HCT116 (cell line): ENCODE results near the gene UNK. TPM values are rescaled to one million over a fixed set of nuclear protein-coding genes. Genes with fewer than 3 reads are reported as not detected.

Source experiments
- ATAC-seq: fragments of 200-7000 bp; cut with Tn5 transposase; 2 replicates; pipeline ENCODE4 v1.9.1; 2020; ENCODE audit warnings: mild to moderate bottlenecking, moderate library complexity
- BruUV-seq: library from RNA; stranded (reverse); fragments of 400-500 nt; replicated peaks from 2 replicates; lab custom pipeline; 2021; lab: Mats Ljungman, UMichigan
- CTCF ChIA-PET: fragments of 300-600 bp; sonication (Branson Sonifier 250); formaldehyde crosslinking; loops from one replicate; lab custom pipeline; 2021; ENCODE audit warnings: antibody characterized with exemption; lab: Charles Lee
- POLR2A ChIA-PET: fragments of 300-600, 350-600 bp; sonication (Branson Sonifier 250); formaldehyde crosslinking; loops from one replicate; lab custom pipeline; 2021; ENCODE audit warnings: antibody characterized with exemption; lab: Charles Lee
- RAD21 ChIA-PET, 2 experiments: fragments of 300-600 bp; sonication (Branson Sonifier 250); formaldehyde crosslinking; loops; one replicate each; lab custom pipeline; 2023; ENCODE audit warnings: low total read pairs in 2 of 2; ENCODE audit not compliant: uncharacterized antibody in 2 of 2, unreplicated experiment in 2 of 2, low non-redundant PET in 1 of 2; lab: Charles Lee
- DNase-seq: peaks from one replicate; pipeline ENCODE4 v3.0.0-alpha.2; 2010; ENCODE audit warnings: low read depth, low spot score
- H2AFZ ChIP-seq: fragments of 200-600 bp; shearing (Covaris generic), sonication (generic); 2 replicates; pipeline ENCODE4 v1.6.1; 2017; ENCODE audit warnings: low read depth, mixed run types, mixed read lengths, antibody characterized with exemption, low read length; ENCODE audit not compliant: poor library complexity, severe bottlenecking
- H3K27ac ChIP-seq: 2 replicates; pipeline ENCODE4 v1.5.1; 2012; ENCODE audit warnings: low read depth, low read length
- H3K27me3 ChIP-seq: fragments of 200-600 bp; sonication (generic); 2 replicates; pipeline ENCODE4 v1.6.1; 2016; ENCODE audit warnings: mixed run types, low read length, mixed read lengths; ENCODE audit not compliant: insufficient read depth
- H3K36me3 ChIP-seq, 2 experiments: fragments of 200-500 bp in 1 of 2; fragments of 200-600 bp in 1 of 2; sonication (Bioruptor generic) in 1 of 2; sonication (generic) in 1 of 2; 2 replicates each; pipeline versions ENCODE4 v1.5.1 to v1.6.1; 2014 to 2016; ENCODE audit warnings: low read length in 2 of 2, inconsistent platforms in 1 of 2, mixed read lengths in 1 of 2, mixed run types in 1 of 2; ENCODE audit not compliant: insufficient read depth in 2 of 2, control insufficient read depth in 1 of 2
- H3K4me1 ChIP-seq, 2 experiments: fragments of 200-600 bp in 1 of 2; sonication (generic) in 1 of 2; 2 replicates each; pipeline versions ENCODE4 v1.5.1 to v1.6.1; 2012 to 2017; ENCODE audit warnings: low read length in 2 of 2, inconsistent platforms in 1 of 2, mild to moderate bottlenecking in 1 of 2, mixed read lengths in 1 of 2, mixed run types in 1 of 2, moderate library complexity in 1 of 2; ENCODE audit not compliant: insufficient read depth in 2 of 2, control insufficient read depth in 1 of 2
- H3K4me2 ChIP-seq: fragments of 200-600 bp; sonication (generic); 2 replicates; pipeline ENCODE4 v1.6.1; 2017; ENCODE audit warnings: mixed run types, low read length, mixed read lengths
- H3K4me3 ChIP-seq, 2 experiments: fragments of 200-600 bp in 1 of 2; sonication (generic) in 1 of 2; replicated peaks in 1 of 2; 2 replicates each; pipeline ENCODE4 v1.5.1; 2011 to 2016; ENCODE audit warnings: low read length in 2 of 2, control low read depth in 1 of 2, low read depth in 1 of 2, mild to moderate bottlenecking in 1 of 2, mixed read lengths in 1 of 2, mixed run types in 1 of 2
- H3K79me2 ChIP-seq: fragments of 200-600 bp; sonication (generic); 2 replicates; pipeline ENCODE4 v1.6.1; 2017; ENCODE audit warnings: mild to moderate bottlenecking, mixed run types, low read length, moderate library complexity, mixed read lengths; ENCODE audit not compliant: insufficient read depth
- H3K9ac ChIP-seq: fragments of 200-600 bp; sonication (generic); 2 replicates; pipeline ENCODE4 v1.6.1; 2016; ENCODE audit warnings: low read length, mixed read lengths
- H3K9me2 ChIP-seq: fragments of 200-600 bp; sonication (generic), shearing (Covaris generic); 2 replicates; pipeline ENCODE4 v1.6.1; 2017; ENCODE audit warnings: mixed run types, mild to moderate bottlenecking, moderate library complexity; ENCODE audit not compliant: insufficient read depth
- H3K9me3 ChIP-seq, 2 experiments: fragments of 200-500 bp in 1 of 2; fragments of 200-600 bp in 1 of 2; sonication (Bioruptor generic) in 1 of 2; sonication (generic) in 1 of 2; 2 replicates each; pipeline ENCODE4 v1.6.1; 2014 to 2017; ENCODE audit warnings: low read length in 2 of 2, mixed read lengths in 2 of 2, inconsistent platforms in 1 of 2, low read depth in 1 of 2, mild to moderate bottlenecking in 1 of 2, mixed run types in 1 of 2, moderate library complexity in 1 of 2; ENCODE audit not compliant: control insufficient read depth in 1 of 2, insufficient read depth in 1 of 2
- H4K20me1 ChIP-seq: fragments of 200-600 bp; sonication (generic), shearing (Covaris generic); 2 replicates; pipeline ENCODE4 v1.6.1; 2017; ENCODE audit warnings: mixed run types, mild to moderate bottlenecking, moderate library complexity; ENCODE audit not compliant: insufficient read depth
- ATF3 ChIP-seq: IDR thresholded peaks from 2 replicates; pipeline ENCODE4 v1.6.1; 2012
- CBX3 ChIP-seq: IDR thresholded peaks from 2 replicates; pipeline ENCODE4 v1.6.1; 2012; ENCODE audit warnings: low read depth
- CEBPB ChIP-seq: IDR thresholded peaks from 2 replicates; pipeline ENCODE4 v1.6.1; 2012; ENCODE audit warnings: low read depth
- CTCF ChIP-seq, 3 experiments: fragments of 200-600 bp in 1 of 3; sonication (generic) in 1 of 3; IDR thresholded peaks in 2 of 3; conservative IDR thresholded peaks in 1 of 3; 2 replicates each; pipeline ENCODE4 v1.5.1; 2012 to 2017; ENCODE audit warnings: low read depth in 2 of 3, low read length in 2 of 3, antibody characterized with exemption in 1 of 3, borderline replicate concordance in 1 of 3, control low read depth in 1 of 3, mild to moderate bottlenecking in 1 of 3, mixed read lengths in 1 of 3, mixed run types in 1 of 3, moderate library complexity in 1 of 3; ENCODE audit not compliant: insufficient read depth in 1 of 3
- EGR1 ChIP-seq: IDR thresholded peaks from 2 replicates; pipeline ENCODE4 v1.6.1; 2012; ENCODE audit warnings: low read depth
- ELF1 ChIP-seq: IDR thresholded peaks from 2 replicates; pipeline ENCODE4 v1.6.1; 2012; ENCODE audit warnings: low read depth, borderline replicate concordance
- EZH2phosphoT487 ChIP-seq: fragments of 200-600 bp; IDR thresholded peaks from 2 replicates; pipeline ENCODE4 v1.6.1; 2018; ENCODE audit warnings: antibody characterized with exemption, borderline replicate concordance
- JUND ChIP-seq: IDR thresholded peaks from 2 replicates; pipeline ENCODE4 v1.6.1; 2012
- MAX ChIP-seq: IDR thresholded peaks from 2 replicates; pipeline ENCODE4 v1.6.1; 2012
- RAD21 ChIP-seq: IDR thresholded peaks from 2 replicates; pipeline ENCODE4 v1.6.1; 2012; ENCODE audit warnings: low read depth, mild to moderate bottlenecking
- SIN3A ChIP-seq: IDR thresholded peaks from 2 replicates; pipeline ENCODE4 v1.6.1; 2012; ENCODE audit warnings: low read depth
- SRF ChIP-seq: IDR thresholded peaks from 2 replicates; pipeline ENCODE4 v1.6.1; 2012; ENCODE audit warnings: low read depth
- YY1 ChIP-seq: IDR thresholded peaks from 2 replicates; pipeline ENCODE4 v1.6.1; 2011; ENCODE audit warnings: low read length, low read depth, moderate library complexity, mild to moderate bottlenecking; ENCODE audit not compliant: insufficient replicate concordance; ENCODE audit errors: extremely low read depth
- ZNF274 ChIP-seq: fragments of 200-500 bp; sonication (Bioruptor generic); IDR thresholded peaks from 2 replicates; pipeline ENCODE4 v1.6.1; 2014; ENCODE audit warnings: mild to moderate bottlenecking, low read depth, low read length, inconsistent platforms
- intact Hi-C: fragments of 100-400 bp; cut with micrococcal nuclease; formaldehyde crosslinking; loops from 2 replicates; pipeline ENCODE4 v1.10.0; 2022
- total RNA-seq: library from RNA; stranded (reverse); gene quantifications from one replicate; pipeline ENCODE4 v1.2.1, GENCODE V29; 2021; ENCODE audit not compliant: unreplicated experiment

UNK gene
- total RNA-seq, 1 experiment from 2014 or later, result 40.6 TPM

DNA sequence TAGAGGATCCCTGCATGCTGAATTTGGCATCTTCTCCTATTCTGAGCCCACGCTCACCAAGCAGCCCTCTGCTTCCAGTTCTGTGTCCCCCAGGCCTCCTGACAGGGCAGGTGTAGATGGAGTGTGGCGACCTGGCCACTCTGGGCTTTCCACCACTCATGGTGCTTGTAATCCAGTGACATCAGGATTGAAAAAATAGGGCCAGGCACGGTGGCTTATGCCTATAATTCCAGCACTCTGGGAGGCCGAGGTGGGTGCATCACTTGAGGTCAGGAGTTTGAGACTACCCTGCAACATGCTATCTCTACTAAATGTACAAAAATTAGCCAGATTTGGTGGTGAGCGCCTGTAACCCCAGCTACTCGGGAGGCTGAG is 29.4 kb downstream of the UNK start:
- no peak for TF ChIP-seq EZH2phosphoT487
- no peak for TF ChIP-seq SIN3A
- TF ChIP-seq JUND, result no peak
- no peak for TF ChIP-seq CBX3
- no peak for TF ChIP-seq ATF3
- TF ChIP-seq YY1, result no peak
- no peak for TF ChIP-seq RAD21
- TF ChIP-seq CEBPB, result no peak
- TF ChIP-seq ELF1, result no peak
- ATAC-seq, result no peak
- Histone ChIP-seq H3K9ac (no peak overlapping the region), H3K4me1 (peaks cover 0 to 5% of the 10 kb centered on the region in 2 experiments; a peak in 1 of 4 replicates), H3K4me3 (no peak overlapping the region), H3K9me3 (no peaks in the 10 kb centered on the region), H3K9me2 (no peaks in the 10 kb centered on the region), H3K27me3 (no peaks in the 10 kb centered on the region), H3K36me3 (peaks cover 19 to 32% of the 10 kb centered on the region in 2 experiments; a peak in 3 of 4 replicates), H4K20me1 (no peaks in the 10 kb centered on the region), H3K27ac (no peak overlapping the region), H2AFZ (no peak overlapping the region), H3K79me2 (no peaks in the 10 kb centered on the region), H3K4me2 (no peak overlapping the region)
- DNase-seq, result no peak
- CTCF ChIA-PET, result no interaction called here
- RAD21 ChIA-PET, result no interaction called here
- BruUV-seq, result no TSS peak
- intact Hi-C loops, result no loop called here
- POLR2A ChIA-PET, result interaction anchor here (1.4 kb wide), 1 partner anchor 34 kb away, joined by 3 read pairs; no protein-coding TSS in a partner anchor

GRCh38 chr17:75814900-75815373 is 30.3 kb downstream of the UNK start:
- H3K27me3 ChIP-seq, result no peaks in the 10 kb centered on the region
- H3K9me2 ChIP-seq, result no peaks in the 10 kb centered on the region
- no peaks in the 10 kb centered on the region for H4K20me1 ChIP-seq
- peaks cover 0 to 5% of the 10 kb centered on the region in 2 experiments; a peak in 1 of 4 replicates for H3K4me1 ChIP-seq
- no TSS peak for BruUV-seq
- ChIA-PET CTCF (interaction anchor here (0.6 to 1.2 kb wide), 2 partner anchors 11 to 15 kb away, joined by 3 to 5 read pairs; no protein-coding TSS in a partner anchor), POLR2A (interaction anchor here (1.4 kb wide), 1 partner anchor 35 kb away, joined by 4 read pairs; no protein-coding TSS in a partner anchor), RAD21 (no interaction called here)
- intact Hi-C loops, result no loop called here
- H3K27ac ChIP-seq, result no peak overlapping the region; the same call in 1 of the 2 replicates
- H2AFZ ChIP-seq, result no peak overlapping the region
- H3K79me2 ChIP-seq, result no peaks in the 10 kb centered on the region
- ATAC-seq, result no peak
- H3K36me3 ChIP-seq, result peaks cover 21 to 37% of the 10 kb centered on the region in 2 experiments; a peak in 3 of 4 replicates
- no peak overlapping the region for H3K4me3 ChIP-seq
- no peaks in the 10 kb centered on the region for H3K9me3 ChIP-seq
- no peak for DNase-seq
- H3K4me2 ChIP-seq, result no peak overlapping the region
- H3K9ac ChIP-seq, result no peak overlapping the region
- TF ChIP-seq SRF (no peak), CEBPB (no peak), ZNF274 (no peak), SIN3A (no peak), EZH2phosphoT487 (no peak), ATF3 (no peak), EGR1 (no peak), CBX3 (no peak), MAX (no peak), CTCF (IDR thresholded peaks at IDR 0.05 in 2 of 3, conservative IDR thresholded peaks at IDR 0.05 in 1 of 3; ENCODE audit: borderline replicate concordance in 1 of 3, insufficient read depth in 1 of 3, low read depth in 2 of 3, low read length in 2 of 3) (no peak)
